HG03159 (cell line): ENCODE measurements around the gene UBTF.

Experiments
- ATAC-seq: cut with Tn5 transposase; IDR thresholded peaks from one replicate; pipeline ENCODE4 v1.9.1; 2021; ENCODE audit warnings: mild to moderate bottlenecking, moderate library complexity; ENCODE audit not compliant: unreplicated experiment

UBTF gene

GRCh38 chr17:44170499-44171201 is 48.8 kb downstream of the UBTF start, which contains the start of gene ASB16:
Gene ASB16, plus strand, starts transcription at chr17:44170704. Its CDS starts 86 bp downstream, at chr17:44170790.
- ATAC-seq: no peak

GRCh38 chr17:44170135-44170498 is 49.4 kb downstream of the UBTF start:
- ATAC-seq: no peak

GRCh38 chr17:44167181-44167861 is 52.2 kb downstream of the UBTF start:
- ATAC-seq: no peak

- ATAC-seq: no peak
Observed at GRCh38 chr17:44164476-44164875, 55.0 kb downstream of the UBTF start.

- no peak for ATAC-seq
Observed at GRCh38 chr17:44159519-44160210, 59.8 kb downstream of the UBTF start.

DNA sequence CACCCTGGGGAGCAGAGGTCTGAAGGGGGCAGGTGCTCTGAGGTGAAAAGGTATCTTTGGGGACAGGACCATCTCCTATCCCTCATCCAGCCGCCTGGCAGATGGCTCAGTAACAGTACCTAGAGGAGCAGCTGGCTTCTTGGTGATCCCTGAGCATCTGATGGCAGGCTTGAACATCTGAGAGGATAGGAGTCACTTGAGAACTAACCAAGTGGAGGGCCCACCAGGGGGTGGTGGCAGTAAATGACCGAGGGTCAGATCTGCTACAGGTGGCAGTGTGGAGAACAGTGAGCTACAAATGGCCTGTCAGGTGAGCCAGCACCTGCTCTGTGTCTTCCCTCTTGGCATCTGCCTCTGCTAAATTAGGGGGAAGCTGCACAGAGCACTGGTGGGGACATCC is 64.0 kb downstream of the UBTF start:
- ATAC-seq: no peak
